ENCODE measurements around the gene MORN3.
"Not testable (repeated sequence)": the region's sequence is repeated elsewhere in the genome, so short reads cannot be mapped to it uniquely, and the experiment has no call there.

Gene MORN3

GRCh38 chr12:121689430-121689829 lies 20.0 kb upstream of the MORN3 start:
- no peak for DNase-seq

GRCh38 chr12:121688966-121689365 lies 19.5 kb upstream of the MORN3 start:
- DNase-seq = no peak

GRCh38 chr12:121679661-121680197 lies 10.3 kb upstream of the MORN3 start:
- not testable (repeated sequence) for DNase-seq

GRCh38 chr12:121678716-121679300 lies 9.4 kb upstream of the MORN3 start:
- DNase-seq = no peak

GRCh38 chr12:121678305-121678704 lies 8.9 kb upstream of the MORN3 start:
- DNase-seq = no peak

GRCh38 chr12:121676190-121676589 lies 6.7 kb upstream of the MORN3 start:
- DNase-seq = no peak

GRCh38 chr12:121673013-121673511 lies 3.6 kb upstream of the MORN3 start:
- DNase-seq = no peak

- DNase-seq = no peak
Measured at GRCh38 chr12:121668750-121669520, 519 bp downstream of the MORN3 start.

- not testable (repeated sequence) for DNase-seq
Measured at GRCh38 chr12:121666829-121667228, 2.6 kb downstream of the MORN3 start.

GRCh38 chr12:121663610-121663929 lies 5.9 kb downstream of the MORN3 start:
- no peak for DNase-seq

GRCh38 chr12:121661353-121662105 lies 7.9 kb downstream of the MORN3 start:
- DNase-seq = not testable (repeated sequence)

- no peak for DNase-seq
Measured at GRCh38 chr12:121657305-121658008, 12.0 kb downstream of the MORN3 start.

- DNase-seq = no peak
Measured at GRCh38 chr12:121656122-121656521, 13.3 kb downstream of the MORN3 start.

GRCh38 chr12:121653999-121654398 lies 15.5 kb downstream of the MORN3 start:
- DNase-seq = no peak

GRCh38 chr12:121652767-121653497 lies 16.5 kb downstream of the MORN3 start:
- no peak for DNase-seq

- no peak for DNase-seq
Measured at GRCh38 chr12:121651320-121651719, 18.1 kb downstream of the MORN3 start.

- no peak for DNase-seq
Measured at GRCh38 chr12:121649819-121650353, 19.6 kb downstream of the MORN3 start.

GRCh38 chr12:121649322-121649721 lies 20.1 kb downstream of the MORN3 start:
- no peak for DNase-seq

GRCh38 chr12:121648458-121649028 lies 20.9 kb downstream of the MORN3 start:
- DNase-seq = no peak

GRCh38 chr12:121641343-121641630 lies 28.2 kb downstream of the MORN3 start:
- no peak for DNase-seq

- no peak for DNase-seq
Measured at GRCh38 chr12:121638298-121639202, 30.9 kb downstream of the MORN3 start.

Data from NCI-H1092 (cell line).